Stimulated activated CD8-positive, alpha-beta memory T cell treated with anti-CD3 and anti-CD28 coated beads, Interleukin-12 subunit alpha, Interleukin-12 subunit beta, amount 100 ng/mL, for 1 hour (primary cell): Measurements from ENCODE around the gene FBXW8.

Experiments used
- DNase-seq: peaks from one replicate; pipeline ENCODE4 v3.0.0-alpha.2; 2020; ENCODE audit warnings: low read depth

FBXW8 gene

DNA sequence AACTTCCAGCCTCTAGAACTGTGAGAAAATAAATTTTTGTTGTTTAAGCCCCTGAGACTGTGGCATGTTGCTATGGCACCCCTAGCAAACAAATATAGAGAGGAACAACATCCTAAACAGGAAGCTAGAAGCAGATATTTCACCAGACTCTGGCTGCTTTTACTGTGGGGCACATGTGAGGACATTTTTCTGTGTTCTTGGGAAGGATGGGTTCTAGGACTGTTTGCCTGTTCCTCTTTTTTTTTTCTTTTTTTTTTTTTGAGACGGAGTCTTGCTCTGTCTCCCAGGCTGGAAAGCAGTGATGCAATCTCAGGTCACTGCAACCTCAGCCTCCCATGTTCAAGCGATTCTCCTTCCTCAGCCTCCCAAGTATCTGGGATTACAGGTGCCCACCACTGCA lies 25.3 kb upstream of the FBXW8 start:
- no peak for DNase-seq

DNA sequence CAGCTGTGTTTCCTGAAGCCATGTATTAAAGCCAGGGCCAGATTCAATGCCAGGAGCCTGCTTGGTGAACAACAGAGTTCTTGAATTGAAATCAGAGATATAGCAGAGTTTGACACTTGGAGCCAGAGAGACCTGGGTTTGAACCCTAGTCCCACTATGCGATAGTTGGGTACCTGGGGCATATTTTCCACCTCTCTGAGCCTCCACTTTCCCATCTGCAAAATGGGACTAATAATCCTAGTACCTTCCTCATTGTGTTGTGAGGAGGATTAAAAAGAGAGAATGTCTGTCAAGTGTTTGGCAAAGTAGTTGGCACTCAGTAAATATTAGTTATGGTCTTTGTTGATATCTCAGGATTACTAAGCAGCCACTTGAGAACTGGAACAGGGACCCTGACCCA lies 23.5 kb upstream of the FBXW8 start:
- DNase-seq, result no peak

DNA sequence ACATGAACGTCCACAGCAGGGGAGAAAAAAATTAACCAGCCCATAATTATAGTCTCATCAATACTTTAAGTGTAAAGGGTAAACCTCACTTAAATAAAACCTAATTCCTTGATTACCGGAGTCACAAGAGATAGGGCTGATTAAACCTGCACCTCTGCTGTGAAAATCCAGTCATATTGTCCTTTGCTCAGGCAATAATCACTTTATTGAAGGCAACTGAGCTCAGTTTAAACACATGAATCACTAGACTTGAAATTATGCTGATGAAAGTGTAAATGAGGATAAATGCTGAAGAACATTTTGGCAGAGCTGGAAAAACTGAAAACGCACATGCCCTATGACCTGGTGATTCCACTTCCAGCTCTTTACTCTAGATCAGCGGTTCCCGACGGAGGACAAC lies 22.9 kb upstream of the FBXW8 start:
- no peak for DNase-seq

DNA sequence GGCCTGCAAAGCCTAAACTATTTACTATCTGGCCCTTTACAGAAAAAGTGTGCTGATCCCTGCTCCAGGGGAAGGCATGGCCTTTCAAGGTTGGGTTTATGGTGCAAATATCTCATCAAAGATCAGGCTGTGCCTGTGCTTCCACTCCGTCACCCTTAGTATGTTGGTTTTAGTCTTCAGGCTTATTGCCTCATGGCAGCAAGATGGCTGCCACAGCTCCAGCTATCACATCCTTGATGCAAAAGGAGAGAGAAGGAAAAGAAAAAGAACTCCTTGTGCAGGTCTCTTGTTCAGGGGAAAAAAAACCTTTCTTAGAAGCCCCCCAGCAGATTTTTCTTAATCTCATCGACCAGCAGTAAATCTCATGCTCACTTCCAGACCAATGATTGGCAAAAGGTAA lies 20.4 kb upstream of the FBXW8 start:
- no peak for DNase-seq

DNA sequence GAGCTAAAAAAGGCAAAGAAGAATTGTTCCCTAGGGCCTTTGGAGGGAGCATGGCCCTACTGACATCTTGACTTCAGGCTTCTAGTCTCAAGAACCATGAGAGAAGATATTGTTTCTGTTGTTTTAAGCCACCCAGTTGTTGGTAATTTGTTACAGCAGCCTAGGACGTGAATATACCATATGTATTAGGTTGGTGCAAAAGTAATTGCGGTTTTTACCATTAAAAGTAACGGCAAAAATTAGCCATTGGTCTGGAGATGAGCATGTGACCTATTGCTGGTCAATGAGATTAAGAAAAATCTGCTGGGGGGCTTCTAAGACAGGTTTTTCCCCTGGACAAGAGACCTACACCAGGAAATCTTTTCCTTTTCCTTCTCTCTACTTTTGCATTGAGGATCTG lies 19.7 kb upstream of the FBXW8 start:
- DNase-seq, result no peak

DNA sequence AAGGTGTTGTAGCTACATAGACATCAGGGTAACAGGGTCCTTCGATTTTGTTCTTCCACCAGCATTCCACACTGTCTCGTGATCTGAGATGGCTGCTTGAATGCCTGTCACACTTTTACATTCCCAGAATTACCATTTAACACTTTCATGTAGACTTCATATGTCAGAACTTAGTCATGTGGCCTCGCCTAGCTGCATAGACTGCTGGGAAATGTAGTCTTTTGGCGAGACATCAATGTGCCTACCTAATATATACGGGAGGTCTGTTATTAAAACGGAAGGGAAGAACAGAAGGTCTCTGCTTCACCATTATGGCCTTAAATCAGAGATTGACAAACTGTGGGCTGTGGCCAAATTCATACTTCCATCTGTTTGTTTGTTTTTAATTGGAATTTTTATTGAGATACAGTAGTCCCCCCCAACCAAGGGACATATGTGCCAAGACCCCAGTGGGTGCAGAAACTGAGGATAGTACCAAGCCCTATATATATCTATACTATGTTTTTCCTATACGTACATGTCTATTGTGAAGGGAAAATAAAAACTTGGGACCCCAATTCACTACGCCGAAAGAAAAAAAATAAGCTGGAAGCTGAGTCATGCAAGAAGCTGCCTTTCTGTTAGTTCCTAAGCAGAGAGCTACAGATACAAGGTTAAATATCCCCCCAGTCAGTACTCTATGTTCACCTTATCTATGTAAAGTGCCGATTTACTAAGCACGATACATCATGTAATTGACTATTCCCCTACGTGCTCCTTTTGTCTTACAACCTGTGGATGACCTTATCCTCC lies 18.2 kb upstream of the FBXW8 start:
- DNase-seq, result no peak

DNA sequence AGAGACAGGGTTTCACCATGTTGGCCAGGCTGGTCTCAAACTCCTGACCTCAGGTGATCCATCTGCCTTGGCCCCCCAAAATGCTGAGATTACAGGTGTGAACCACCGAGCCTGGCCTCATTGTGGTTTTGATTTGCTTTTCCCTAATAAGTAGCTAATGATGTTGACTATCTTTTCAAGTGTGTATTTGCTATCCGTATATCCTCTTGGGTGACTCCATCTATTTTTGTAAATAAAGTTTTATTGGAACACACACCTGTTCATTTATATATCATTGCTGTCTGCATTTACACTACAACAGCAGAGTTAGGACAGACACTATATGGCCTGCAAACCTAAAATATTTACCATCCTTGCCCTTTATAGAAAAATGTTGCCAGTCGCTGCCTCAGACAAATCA lies 15.8 kb upstream of the FBXW8 start:
- no peak for DNase-seq

DNA sequence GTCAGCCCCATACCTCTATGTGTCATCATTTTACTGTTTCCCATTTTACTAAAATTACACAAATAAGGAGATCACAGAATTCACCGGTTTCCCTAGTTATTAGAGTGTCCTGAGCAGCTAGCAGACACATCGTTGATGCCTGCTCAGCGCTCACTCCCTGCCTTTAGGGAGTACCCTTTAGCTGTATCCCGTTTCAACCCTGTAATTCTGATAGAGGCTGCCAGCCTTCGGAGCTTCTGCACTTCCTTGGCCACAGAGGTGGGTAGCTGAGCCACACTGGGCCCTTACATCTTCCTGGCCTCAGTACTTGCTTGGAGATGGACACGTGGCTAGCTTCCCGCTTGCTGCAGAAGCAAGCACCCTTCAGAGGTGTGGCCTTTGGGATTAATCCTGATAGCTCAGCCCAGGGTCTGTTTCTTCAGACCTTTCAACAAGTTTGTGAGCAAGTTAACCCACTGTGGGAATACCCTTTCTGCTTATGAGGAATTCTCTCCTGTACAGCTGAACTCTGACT lies 14.3 kb upstream of the FBXW8 start:
- DNase-seq, result no peak

DNA sequence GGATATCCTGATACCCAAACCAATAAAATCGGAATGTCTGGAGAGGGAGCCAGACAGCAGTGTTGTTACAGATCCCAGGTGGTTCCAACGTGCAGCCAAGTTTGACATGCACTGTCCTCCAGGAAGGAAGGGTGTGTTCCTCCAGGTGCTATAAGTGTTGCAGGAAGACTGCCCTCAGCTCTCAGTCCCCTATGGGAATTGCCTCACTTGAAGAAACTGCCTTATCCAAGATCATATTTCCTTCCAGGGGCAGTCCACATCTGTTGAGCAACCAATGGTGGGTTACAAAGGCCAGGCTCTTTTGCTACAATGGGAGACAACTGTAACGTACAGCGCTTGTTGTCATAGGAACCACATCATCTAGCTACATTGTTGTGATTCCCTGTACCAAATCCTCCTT lies 13.3 kb upstream of the FBXW8 start:
- DNase-seq, result no peak

DNA sequence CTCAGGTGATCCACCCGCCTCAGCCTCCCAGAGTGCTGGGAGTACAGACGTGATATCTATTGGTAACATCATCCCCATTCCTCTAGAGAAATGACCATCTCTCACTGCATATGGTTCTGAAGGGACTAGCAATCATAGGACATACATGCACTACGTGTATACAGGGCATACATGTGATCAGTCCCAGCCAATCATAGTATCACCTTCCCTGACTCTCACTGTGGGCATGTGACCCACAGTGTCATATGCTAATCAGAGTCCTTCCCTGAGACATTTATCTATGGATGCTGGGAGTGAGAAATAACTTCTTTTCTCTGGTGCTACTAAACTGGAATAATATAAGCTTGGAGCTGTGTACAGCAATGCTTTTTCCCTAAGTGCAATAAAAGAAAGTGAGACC lies 12.1 kb upstream of the FBXW8 start:
- DNase-seq, result no peak

DNA sequence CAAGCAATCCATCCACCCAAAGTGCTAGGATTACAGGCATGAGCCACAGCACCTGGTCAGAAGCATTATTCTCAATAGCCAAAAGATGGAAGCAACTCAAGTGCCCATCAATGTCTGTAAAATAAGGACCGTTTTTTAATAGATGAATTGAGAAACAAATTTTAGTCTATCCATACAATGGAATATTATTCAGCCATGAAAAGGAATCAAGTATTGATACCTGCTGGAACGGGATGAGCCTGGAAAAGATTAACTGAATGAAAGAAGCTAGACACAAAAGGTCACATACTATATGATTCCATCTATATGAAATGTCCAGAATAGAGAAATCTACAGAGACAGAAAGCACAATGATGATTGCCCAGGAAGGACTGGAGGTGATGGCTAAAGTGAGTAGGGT lies 9.1 kb upstream of the FBXW8 start:
- no peak for DNase-seq

DNA sequence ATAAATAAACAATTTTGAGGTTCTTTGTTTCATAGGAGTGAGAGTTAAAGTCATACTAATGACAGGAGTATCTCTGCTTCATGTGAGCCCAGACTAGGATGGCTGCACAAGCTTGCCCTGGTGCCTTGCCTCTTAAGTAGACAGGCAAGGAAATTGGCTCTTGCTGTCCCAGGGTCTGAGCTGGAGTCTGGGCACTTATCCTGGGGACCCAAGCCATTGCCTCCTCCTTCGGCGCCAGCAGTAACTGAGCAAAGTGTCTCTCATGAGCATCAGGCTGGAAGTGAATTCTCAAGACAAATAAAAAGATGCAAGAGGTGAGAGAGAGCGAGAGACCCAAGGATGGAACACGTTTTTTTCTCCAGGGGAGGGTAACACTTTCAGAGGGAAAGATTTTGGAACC lies 6.9 kb upstream of the FBXW8 start:
- no peak for DNase-seq

DNA sequence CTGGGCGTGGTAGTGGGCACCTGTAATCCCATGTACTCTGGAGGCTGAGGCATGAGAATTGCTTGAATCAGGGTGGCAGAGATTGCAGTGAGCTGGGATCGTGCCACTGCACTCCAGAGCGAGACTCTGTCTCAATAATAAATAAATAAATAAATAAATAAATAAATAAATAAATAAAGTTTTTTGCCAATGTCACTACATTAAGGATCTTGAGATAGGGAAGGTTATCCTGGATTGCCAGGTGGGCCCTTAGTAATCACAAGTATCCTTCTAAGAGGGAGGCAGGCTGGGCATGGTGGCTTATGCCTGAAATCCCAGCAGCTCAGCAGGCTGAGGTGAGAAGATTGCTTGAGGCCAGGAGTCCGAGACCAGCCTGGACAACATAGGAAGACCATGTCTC lies 4.5 kb upstream of the FBXW8 start:
- DNase-seq, result no peak

DNA sequence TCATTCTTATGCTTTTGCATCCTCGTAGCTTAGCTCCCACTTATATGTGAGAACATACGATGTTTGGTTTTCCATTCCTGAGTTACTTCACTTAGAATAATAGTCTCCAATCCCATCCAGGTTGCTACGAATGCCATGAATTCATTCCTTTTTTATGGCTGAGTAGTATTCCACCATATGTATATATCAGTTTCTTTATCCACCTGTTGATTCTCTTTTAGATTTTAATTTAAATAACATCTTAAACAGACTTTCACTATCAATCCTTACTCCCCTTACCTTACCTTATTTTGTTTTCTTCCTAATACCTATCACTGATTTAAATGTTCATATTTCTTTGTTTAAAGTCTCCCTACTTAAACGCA lies 488 bp upstream of the FBXW8 start:
- no peak for DNase-seq

DNA sequence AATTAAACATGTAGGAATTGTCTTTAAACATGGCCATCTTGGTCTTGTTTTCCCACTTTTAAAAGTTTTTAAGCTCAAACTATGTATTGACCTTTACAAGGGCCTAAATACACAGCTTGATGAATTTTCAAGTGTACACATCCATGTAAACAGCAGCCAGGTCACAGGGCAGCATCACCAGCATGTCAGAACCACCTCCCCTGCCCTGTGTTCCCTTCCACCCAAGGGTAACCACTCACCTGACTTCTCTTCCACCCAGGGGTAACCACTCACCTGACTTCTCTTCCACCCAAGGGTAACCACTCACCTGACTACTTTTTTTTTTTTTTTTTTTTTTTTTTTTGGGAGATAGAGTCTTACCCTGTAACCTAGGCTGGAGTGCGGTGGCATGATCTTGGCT lies 4.6 kb downstream of the FBXW8 start:
- no peak for DNase-seq

DNA sequence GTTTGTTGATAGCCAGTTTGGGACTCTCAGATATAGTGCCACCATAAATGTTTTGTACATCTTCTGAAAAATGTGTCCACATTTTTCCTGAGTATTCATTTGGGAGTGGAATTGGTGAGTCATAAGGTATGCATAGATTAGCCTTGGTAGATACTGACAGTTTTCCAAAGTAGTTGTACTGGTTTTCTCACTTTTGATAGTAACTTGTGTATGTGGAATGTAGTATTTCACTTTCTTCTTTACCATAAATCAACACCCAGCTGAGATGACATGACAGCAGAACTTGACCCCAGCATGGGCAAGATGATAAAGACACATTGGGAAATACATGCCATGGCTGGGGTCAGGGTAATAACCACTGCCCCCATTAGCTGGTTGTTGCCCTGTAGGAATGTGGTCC lies 5.4 kb downstream of the FBXW8 start:
- DNase-seq, result no peak

DNA sequence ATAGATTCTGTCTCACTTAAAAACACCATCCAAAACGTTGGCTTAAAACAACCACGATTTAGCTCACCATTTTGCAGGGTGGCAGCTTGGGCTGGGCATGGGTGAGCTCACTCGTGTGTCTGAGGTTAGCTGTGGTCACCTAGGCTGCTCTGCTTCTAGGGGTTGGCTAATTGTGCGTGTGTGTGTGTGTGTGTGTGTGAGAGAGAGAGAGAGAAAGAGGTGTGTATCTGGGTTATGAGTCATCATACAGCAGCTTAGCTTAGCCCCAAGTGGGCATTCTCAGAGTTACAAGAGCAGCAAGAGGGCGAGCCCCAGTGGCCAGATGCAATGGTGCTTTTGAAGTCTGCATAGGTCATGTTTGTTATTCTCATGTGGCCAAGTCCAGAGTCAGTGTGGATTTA lies 6.0 kb downstream of the FBXW8 start:
- no peak for DNase-seq

DNA sequence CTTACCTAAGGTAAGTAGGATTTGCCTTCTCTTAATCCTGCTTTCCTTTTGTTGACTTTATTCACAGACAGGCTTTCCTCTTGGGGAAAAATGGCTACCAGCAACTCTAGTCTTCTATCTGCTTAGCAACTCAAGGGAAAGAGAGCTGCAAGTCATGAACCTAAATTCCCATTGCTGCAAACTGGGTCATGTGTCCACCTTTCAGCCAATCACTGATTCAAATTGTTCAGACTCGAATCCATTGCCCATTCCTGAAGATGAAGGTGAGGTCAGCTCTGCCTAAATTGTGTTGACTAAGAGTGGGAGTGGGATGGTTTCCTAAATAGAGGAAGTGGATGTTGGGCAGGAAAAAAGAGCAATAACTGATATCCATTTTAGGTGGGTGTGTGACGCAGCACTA lies 7.7 kb downstream of the FBXW8 start:
- DNase-seq, result no peak

DNA sequence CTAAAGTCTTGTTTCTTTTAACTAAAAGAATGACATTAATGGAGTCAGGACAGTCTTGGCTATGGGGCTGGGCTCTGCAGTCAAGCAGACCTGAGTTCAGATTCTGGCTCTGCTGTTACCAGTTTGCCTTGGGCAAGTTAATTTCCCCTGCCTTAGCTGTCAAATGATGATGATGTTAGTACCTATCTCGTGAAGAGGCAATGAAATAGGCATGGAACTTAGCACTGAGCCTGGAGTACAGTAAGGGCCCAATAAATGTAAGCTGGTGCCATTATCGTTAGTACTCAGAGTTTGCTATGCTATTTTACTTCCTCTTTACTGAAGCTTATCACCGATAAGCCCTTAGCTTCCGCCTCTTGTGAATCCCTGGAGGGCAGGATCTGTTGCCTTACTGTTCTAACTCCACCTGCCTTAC lies 8.5 kb downstream of the FBXW8 start:
- DNase-seq, result no peak

DNA sequence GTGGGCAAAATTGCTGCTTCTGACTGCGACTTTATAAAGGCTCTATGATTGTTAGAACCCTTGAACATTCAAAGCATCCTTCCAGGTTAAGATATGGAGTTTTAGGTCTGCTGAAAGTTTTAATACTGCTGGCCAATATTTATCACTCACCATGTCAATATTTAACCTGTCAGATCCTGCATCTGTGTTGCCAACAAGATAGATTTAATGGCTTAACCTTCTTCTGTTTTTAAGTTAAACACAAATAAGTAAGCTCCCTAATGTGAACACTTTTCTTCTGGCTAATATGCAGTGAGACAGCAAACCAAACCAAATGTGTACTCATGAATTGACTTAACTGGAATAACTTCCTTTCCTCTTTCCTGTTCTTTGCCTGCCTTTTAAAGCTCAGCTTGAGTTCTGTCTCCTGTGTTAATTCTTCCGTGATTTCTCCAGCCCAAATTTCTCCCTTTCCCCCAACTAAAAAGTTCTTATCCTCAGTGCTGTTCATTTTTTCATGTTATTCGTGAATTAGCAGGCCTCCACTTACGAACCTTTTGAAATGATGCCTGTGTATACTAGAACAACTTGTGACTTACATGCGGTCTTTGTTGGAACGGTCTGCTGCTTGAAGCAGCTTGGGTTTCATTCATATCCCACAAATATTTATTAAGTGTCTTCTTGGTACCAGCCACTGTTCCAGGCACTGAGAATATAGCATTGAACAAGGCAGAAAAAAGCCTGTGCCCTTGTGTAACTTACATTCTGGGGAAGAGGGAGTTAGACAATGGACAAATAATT lies 9.1 kb downstream of the FBXW8 start:
- no peak for DNase-seq

DNA sequence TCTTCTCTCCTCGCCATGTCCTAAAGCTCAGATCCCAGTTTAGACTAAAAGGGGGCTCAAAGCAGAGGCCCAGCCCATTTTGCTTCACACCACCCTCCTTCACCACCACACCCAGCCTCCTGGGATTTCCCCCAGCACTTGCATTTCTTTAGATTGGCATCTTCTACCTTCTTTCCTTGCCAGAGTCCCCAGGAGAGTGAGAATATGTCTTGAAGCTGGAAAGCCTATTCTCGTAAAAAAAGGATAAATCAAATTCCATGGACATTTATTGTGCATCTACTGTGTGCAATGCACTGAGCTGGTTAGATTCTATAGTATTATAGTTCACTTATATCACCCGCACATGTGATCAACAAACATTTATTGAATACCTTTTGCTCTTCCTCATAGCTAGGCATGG lies 10.2 kb downstream of the FBXW8 start:
- no peak for DNase-seq

DNA sequence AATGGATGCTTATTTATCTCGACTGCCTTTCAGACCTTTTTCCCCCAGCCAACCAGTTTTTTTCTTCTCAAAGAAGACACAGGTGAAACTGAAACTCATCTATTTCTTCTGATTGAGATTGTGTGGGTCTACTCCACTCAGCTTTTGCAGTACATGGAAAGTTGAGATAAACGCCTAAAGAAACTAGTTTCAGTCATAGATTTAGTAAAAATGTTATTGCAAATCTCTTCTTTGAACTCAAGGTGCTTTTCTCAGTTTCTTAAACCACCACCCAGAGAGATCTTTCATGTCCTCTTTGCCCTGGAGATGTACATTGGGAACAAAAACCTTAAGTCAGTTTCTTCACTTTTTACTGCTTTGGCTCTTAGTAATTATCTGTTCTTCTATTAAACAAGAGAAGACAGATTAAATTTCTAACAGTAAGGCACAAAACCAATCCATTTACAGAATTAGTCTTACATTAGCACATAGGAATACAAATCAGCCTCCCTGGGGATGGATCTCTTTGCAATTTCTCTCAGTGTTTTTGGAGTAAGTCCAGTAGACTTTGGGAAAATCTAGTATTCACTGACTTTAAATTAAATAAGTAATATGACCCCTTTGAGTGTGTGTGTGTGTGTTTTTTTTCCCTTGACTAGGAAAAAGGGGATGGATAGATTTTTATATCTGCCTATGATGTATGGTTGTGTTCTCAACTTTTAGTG lies 11.6 kb downstream of the FBXW8 start:
- DNase-seq, result no peak
